HEK293 (cell line): ENCODE results near the gene CFAP300.

ENCODE experiments used
- ATF2 ChIP-seq: fragments of 450-650 bp; formaldehyde crosslinking; IDR thresholded peaks from 2 replicates; pipeline ENCODE4 v1.5.1; 2016; ENCODE audit warnings: missing biosample characterization, missing genetic modification characterization, low read depth
- BCL11A ChIP-seq: fragments of 450-650 bp; formaldehyde crosslinking; IDR thresholded peaks from 2 replicates; pipeline ENCODE4 v1.5.1; 2016; ENCODE audit warnings: low read depth, missing biosample characterization, missing genetic modification characterization
- BCL11B ChIP-seq: fragments of 450-650 bp; formaldehyde crosslinking; IDR thresholded peaks from 2 replicates; pipeline ENCODE4 v1.5.1; 2016; ENCODE audit warnings: low read depth, missing biosample characterization, missing genetic modification characterization
- GLI4 ChIP-seq: fragments of 450-650 bp; formaldehyde crosslinking; IDR thresholded peaks from 2 replicates; pipeline ENCODE4 v1.5.1; 2016; ENCODE audit warnings: missing biosample characterization, missing genetic modification characterization
- TCF7L2 ChIP-seq: IDR thresholded peaks from 2 replicates; pipeline ENCODE4 v1.6.1; 2011; ENCODE audit warnings: low read depth, mild to moderate bottlenecking, inconsistent platforms, low read length, moderate library complexity, borderline replicate concordance
- TSHZ1 ChIP-seq: fragments of 450-650 bp; formaldehyde crosslinking; IDR thresholded peaks from 2 replicates; pipeline ENCODE4 v1.5.1; 2016; ENCODE audit warnings: missing biosample characterization, missing genetic modification characterization, borderline replicate concordance
- ZBTB48 ChIP-seq: fragments of 450-650 bp; formaldehyde crosslinking; IDR thresholded peaks from 2 replicates; pipeline ENCODE4 v1.5.1; 2016; ENCODE audit warnings: missing biosample characterization, missing genetic modification characterization
- ZFP3 ChIP-seq: fragments of 450-650 bp; formaldehyde crosslinking; IDR thresholded peaks from 2 replicates; pipeline ENCODE4 v1.5.1; 2016; ENCODE audit warnings: low read depth, missing biosample characterization, missing genetic modification characterization
- ZNF175 ChIP-seq: fragments of 450-650 bp; formaldehyde crosslinking; IDR thresholded peaks from 2 replicates; pipeline ENCODE4 v1.5.1; 2016; ENCODE audit warnings: missing biosample characterization, missing genetic modification characterization
- ZNF211 ChIP-seq: fragments of 450-650 bp; formaldehyde crosslinking; IDR thresholded peaks from 2 replicates; pipeline ENCODE4 v1.5.1; 2016; ENCODE audit warnings: low read depth, missing biosample characterization, missing genetic modification characterization
- ZNF48 ChIP-seq: fragments of 450-650 bp; formaldehyde crosslinking; IDR thresholded peaks from 2 replicates; pipeline ENCODE4 v1.5.1; 2016; ENCODE audit warnings: missing biosample characterization, missing genetic modification characterization
- ZNF530 ChIP-seq: fragments of 450-650 bp; formaldehyde crosslinking; IDR thresholded peaks from 2 replicates; pipeline ENCODE4 v1.5.1; 2016; ENCODE audit warnings: low read depth, missing biosample characterization, missing genetic modification characterization
- ZNF571 ChIP-seq: fragments of 450-650 bp; formaldehyde crosslinking; IDR thresholded peaks from 2 replicates; pipeline ENCODE4 v1.5.0; 2017; ENCODE audit warnings: missing biosample characterization, missing genetic modification characterization
- ZNF658 ChIP-seq: fragments of 450-650 bp; formaldehyde crosslinking; IDR thresholded peaks from 2 replicates; pipeline ENCODE4; 2016; ENCODE audit warnings: missing biosample characterization, missing genetic modification characterization
- ZNF660 ChIP-seq: fragments of 450-650 bp; IDR thresholded peaks from 2 replicates; pipeline ENCODE4 v1.5.1; 2018; ENCODE audit warnings: missing biosample characterization, mild to moderate bottlenecking, missing genetic modification characterization
- ZNF768 ChIP-seq: fragments of 450-650 bp; formaldehyde crosslinking; IDR thresholded peaks from 2 replicates; pipeline ENCODE4 v1.5.1; 2018; ENCODE audit warnings: missing biosample characterization, mild to moderate bottlenecking, missing genetic modification characterization
- ZNF792 ChIP-seq: fragments of 450-650 bp; formaldehyde crosslinking; IDR thresholded peaks from 2 replicates; pipeline ENCODE4 v1.5.1; 2016; ENCODE audit warnings: missing biosample characterization, missing genetic modification characterization
- ZSCAN18 ChIP-seq: fragments of 450-650 bp; formaldehyde crosslinking; IDR thresholded peaks from 2 replicates; pipeline ENCODE4 v1.5.1; 2016; ENCODE audit warnings: missing biosample characterization, missing genetic modification characterization
- ZSCAN23 ChIP-seq: fragments of 450-650 bp; formaldehyde crosslinking; IDR thresholded peaks from 2 replicates; pipeline ENCODE4 v1.5.1; 2016; ENCODE audit warnings: missing biosample characterization, missing genetic modification characterization
- ZXDB ChIP-seq: fragments of 450-650 bp; formaldehyde crosslinking; IDR thresholded peaks from 2 replicates; pipeline ENCODE4 v1.5.1; 2016; ENCODE audit warnings: missing biosample characterization, missing genetic modification characterization
- TF ChIP-seq, protein P1 (sequence below): fragments of 450-650 bp; formaldehyde crosslinking; IDR thresholded peaks from 2 replicates; pipeline ENCODE4 v1.5.1; 2016; ENCODE audit warnings: missing biosample characterization, missing genetic modification characterization
- TF ChIP-seq, protein P2 (sequence below): fragments of 450-650 bp; formaldehyde crosslinking; IDR thresholded peaks from 2 replicates; pipeline ENCODE4 v1.5.1; 2017; ENCODE audit warnings: missing biosample characterization, missing genetic modification characterization
- TF ChIP-seq, protein P3 (sequence below): fragments of 450-650 bp; formaldehyde crosslinking; IDR thresholded peaks from 2 replicates; pipeline ENCODE4 v1.5.1; 2016; ENCODE audit warnings: missing biosample characterization, missing genetic modification characterization
- TF ChIP-seq, protein P4 (sequence below): fragments of 450-650 bp; formaldehyde crosslinking; IDR thresholded peaks from 2 replicates; pipeline ENCODE4 v1.5.1; 2016; ENCODE audit warnings: missing biosample characterization, missing genetic modification characterization

The CFAP300 gene

DNA sequence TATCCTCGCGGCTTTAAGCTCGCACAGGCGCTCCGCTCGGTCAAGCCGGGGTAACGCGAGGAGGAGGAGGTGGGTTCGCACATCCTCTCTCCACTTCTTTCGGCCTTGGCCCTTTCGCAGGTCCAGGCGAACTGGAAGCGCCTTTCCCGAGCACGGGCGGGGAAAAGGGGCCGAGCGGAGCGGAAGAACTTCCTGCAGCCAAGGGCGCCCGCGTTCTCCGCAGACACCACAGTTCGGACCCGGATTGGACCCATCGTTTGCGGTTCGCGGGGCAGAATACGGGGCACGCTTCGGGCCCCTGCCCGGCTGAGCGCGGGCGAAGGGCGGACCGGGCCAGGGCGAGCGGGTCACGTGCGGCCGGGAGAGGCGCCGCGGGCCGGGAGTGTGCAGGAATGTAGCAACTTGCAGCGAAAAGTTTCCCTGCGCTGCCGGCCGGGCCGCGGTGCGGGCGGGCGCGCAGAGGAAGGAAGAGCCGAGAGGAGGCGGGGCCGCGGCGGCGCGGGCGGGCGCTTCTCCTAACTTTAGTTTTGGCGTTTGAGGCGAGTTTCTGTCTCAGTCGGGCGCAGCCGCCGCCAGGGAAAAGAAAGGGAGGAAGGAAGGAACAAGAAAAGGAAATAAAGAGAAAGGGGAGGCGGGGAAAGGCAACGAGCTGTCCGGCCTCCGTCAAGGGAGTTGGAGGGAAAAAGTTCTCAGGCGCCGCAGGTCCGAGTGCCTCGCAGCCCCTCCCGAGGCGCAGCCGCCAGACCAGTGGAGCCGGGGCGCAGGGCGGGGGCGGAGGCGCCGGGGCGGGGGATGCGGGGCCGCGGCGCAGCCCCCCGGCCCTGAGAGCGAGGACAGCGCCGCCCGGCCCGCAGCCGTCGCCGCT, 62.9 kb downstream of the CFAP300 start, which contains the start of gene YAP1 (continued):
- TF ChIP-seq GLI4 (peak; percentile 76; the same call in 1 of the 2 replicates), TCF7L2 (no peak; the same call in 1 of the 2 replicates), ZXDB (tag by site-specific recombination) (peak; percentile 87), ZNF530 (tag by site-specific recombination) (no peak), ZNF211 (tag by site-specific recombination) (no peak), BCL11A (0 out of 2 replicates have a peak, but pooled peaks have one; percentile 44), ZNF571 (tag by site-specific recombination) (no peak), BCL11B (tag by site-specific recombination) (peak; percentile 30; the same call in 1 of the 2 replicates), ZNF660 (peak; percentile 85), ZNF175 (tag by site-specific recombination) (no peak), ZSCAN23 (tag by site-specific recombination) (0 out of 2 replicates have a peak, but pooled peaks have one; percentile 50), ZNF792 (tag by site-specific recombination) (no peak), ZBTB48 (tag by site-specific recombination) (peak; percentile 70), ZNF768 (tag by site-specific recombination) (peak; percentile 41; the same call in 1 of the 2 replicates), ZFP3 (no peak), TSHZ1 (tag by site-specific recombination) (peak; percentile 55; the same call in 1 of the 2 replicates), ZSCAN18 (tag by site-specific recombination) (no peak), ATF2 (tag by site-specific recombination) (no peak), ZNF658 (tag by site-specific recombination) (no peak), ZNF48 (no peak)
- TF ChIP-seq, protein P1, sequence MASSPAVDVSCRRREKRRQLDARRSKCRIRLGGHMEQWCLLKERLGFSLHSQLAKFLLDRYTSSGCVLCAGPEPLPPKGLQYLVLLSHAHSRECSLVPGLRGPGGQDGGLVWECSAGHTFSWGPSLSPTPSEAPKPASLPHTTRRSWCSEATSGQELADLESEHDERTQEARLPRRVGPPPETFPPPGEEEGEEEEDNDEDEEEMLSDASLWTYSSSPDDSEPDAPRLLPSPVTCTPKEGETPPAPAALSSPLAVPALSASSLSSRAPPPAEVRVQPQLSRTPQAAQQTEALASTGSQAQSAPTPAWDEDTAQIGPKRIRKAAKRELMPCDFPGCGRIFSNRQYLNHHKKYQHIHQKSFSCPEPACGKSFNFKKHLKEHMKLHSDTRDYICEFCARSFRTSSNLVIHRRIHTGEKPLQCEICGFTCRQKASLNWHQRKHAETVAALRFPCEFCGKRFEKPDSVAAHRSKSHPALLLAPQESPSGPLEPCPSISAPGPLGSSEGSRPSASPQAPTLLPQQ (tag by site-specific recombination) = peak; percentile 89
- TF ChIP-seq, protein P2, sequence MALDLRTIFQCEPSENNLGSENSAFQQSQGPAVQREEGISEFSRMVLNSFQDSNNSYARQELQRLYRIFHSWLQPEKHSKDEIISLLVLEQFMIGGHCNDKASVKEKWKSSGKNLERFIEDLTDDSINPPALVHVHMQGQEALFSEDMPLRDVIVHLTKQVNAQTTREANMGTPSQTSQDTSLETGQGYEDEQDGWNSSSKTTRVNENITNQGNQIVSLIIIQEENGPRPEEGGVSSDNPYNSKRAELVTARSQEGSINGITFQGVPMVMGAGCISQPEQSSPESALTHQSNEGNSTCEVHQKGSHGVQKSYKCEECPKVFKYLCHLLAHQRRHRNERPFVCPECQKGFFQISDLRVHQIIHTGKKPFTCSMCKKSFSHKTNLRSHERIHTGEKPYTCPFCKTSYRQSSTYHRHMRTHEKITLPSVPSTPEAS = no peak
- TF ChIP-seq, protein P3, sequence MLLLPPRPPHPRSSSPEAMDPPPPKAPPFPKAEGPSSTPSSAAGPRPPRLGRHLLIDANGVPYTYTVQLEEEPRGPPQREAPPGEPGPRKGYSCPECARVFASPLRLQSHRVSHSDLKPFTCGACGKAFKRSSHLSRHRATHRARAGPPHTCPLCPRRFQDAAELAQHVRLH (tag by site-specific recombination) = 0 out of 2 replicates have a peak, but pooled peaks have one; percentile 33
- TF ChIP-seq, protein P4, sequence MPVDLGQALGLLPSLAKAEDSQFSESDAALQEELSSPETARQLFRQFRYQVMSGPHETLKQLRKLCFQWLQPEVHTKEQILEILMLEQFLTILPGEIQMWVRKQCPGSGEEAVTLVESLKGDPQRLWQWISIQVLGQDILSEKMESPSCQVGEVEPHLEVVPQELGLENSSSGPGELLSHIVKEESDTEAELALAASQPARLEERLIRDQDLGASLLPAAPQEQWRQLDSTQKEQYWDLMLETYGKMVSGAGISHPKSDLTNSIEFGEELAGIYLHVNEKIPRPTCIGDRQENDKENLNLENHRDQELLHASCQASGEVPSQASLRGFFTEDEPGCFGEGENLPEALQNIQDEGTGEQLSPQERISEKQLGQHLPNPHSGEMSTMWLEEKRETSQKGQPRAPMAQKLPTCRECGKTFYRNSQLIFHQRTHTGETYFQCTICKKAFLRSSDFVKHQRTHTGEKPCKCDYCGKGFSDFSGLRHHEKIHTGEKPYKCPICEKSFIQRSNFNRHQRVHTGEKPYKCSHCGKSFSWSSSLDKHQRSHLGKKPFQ (tag by site-specific recombination) = no peak
